ENCODE measurements around the gene CIAO3.
A peak's percentile ranks its signal among the peaks of the same experiment; 100 is the strongest.

Gene CIAO3

GRCh38 chr16:719815-720446 lies 20.9 kb downstream of the CIAO3 start (continued):
- no peak for TF ChIP-seq ZNF624 (tag by site-specific recombination; IDR thresholded peaks at IDR 0.05)
- TF ChIP-seq TRIM28 (IDR thresholded peaks at IDR 0.05; ENCODE audit: borderline replicate concordance, low read length): no peak
- no peak for TF ChIP-seq ZNF391 (tag by site-specific recombination; IDR thresholded peaks at IDR 0.05; ENCODE audit: borderline replicate concordance, low read depth)
- peak; percentile 88 for TF ChIP-seq ZNF335 (tag by site-specific recombination; conservative IDR thresholded peaks at IDR 0.05)
- no peak for TF ChIP-seq KLF17 (tag by site-specific recombination; IDR thresholded peaks at IDR 0.05)
- no peak for TF ChIP-seq ZBTB7A (tag by site-specific recombination; IDR thresholded peaks at IDR 0.05; ENCODE audit: low read depth)
- TF ChIP-seq OVOL3 (tag by site-specific recombination; IDR thresholded peaks at IDR 0.05): no peak
- TF ChIP-seq ZNF623 (tag by site-specific recombination; IDR thresholded peaks at IDR 0.05): no peak
- no peak for TF ChIP-seq ZNF777 (tag by site-specific recombination; IDR thresholded peaks at IDR 0.05; ENCODE audit: borderline replicate concordance)
- TF ChIP-seq ZBTB17 (tag by site-specific recombination; IDR thresholded peaks at IDR 0.05): no peak
- no peak for TF ChIP-seq SP3 (tag by site-specific recombination; IDR thresholded peaks at IDR 0.05)
- TF ChIP-seq HOXA7 (CRISPR knock-in tag; IDR thresholded peaks at IDR 0.05; ENCODE audit: borderline replicate concordance): no peak
- TF ChIP-seq MZF1 (tag by site-specific recombination; IDR thresholded peaks at IDR 0.05; ENCODE audit: borderline replicate concordance): no peak
- TF ChIP-seq ZNF140 (tag by site-specific recombination; IDR thresholded peaks at IDR 0.05): no peak
- TF ChIP-seq ELK4 (IDR thresholded peaks at IDR 0.05; ENCODE audit: borderline replicate concordance, low read depth, low read length): no peak
- TF ChIP-seq ZNF146 (tag by site-specific recombination; IDR thresholded peaks at IDR 0.05): no peak
- peak; percentile 94; the same call in 1 of the 2 replicates for TF ChIP-seq ZNF362 (tag by site-specific recombination; IDR thresholded peaks at IDR 0.05)
- no peak for TF ChIP-seq ZNF558 (tag by site-specific recombination; IDR thresholded peaks at IDR 0.05)
- no peak for TF ChIP-seq KLF16 (tag by site-specific recombination; IDR thresholded peaks at IDR 0.05)
- TF ChIP-seq WT1 (tag by site-specific recombination; IDR thresholded peaks at IDR 0.05): no peak
- TF ChIP-seq ZNF843 (tag by site-specific recombination; IDR thresholded peaks at IDR 0.05): no peak
- TF ChIP-seq ZNF433 (tag by site-specific recombination; IDR thresholded peaks at IDR 0.05; ENCODE audit: low read depth): no peak
- TF ChIP-seq PRDM4 (tag by site-specific recombination; IDR thresholded peaks at IDR 0.05): no peak
- TF ChIP-seq KLF7 (tag by site-specific recombination; IDR thresholded peaks at IDR 0.05; ENCODE audit: borderline replicate concordance): no peak
- no peak for TF ChIP-seq BCL11B (tag by site-specific recombination; IDR thresholded peaks at IDR 0.05; ENCODE audit: low read depth)
- TF ChIP-seq PRDM6 (tag by site-specific recombination; IDR thresholded peaks at IDR 0.05): no peak
- TF ChIP-seq OSR2 (tag by site-specific recombination; IDR thresholded peaks at IDR 0.05): no peak
- no peak for TF ChIP-seq ZNF654 (tag by site-specific recombination; IDR thresholded peaks at IDR 0.05; ENCODE audit: low read depth)
- no peak for TF ChIP-seq AEBP2 (tag by site-specific recombination; IDR thresholded peaks at IDR 0.05; ENCODE audit: borderline replicate concordance)
- peak; percentile 97 for TF ChIP-seq ZNF341 (tag by site-specific recombination; IDR thresholded peaks at IDR 0.05; ENCODE audit: low read depth)
- no peak for TF ChIP-seq ZNF394 (tag by site-specific recombination; IDR thresholded peaks at IDR 0.05; ENCODE audit: borderline replicate concordance)
